Activated CD4-positive, alpha-beta T cell treated with anti-CD3 and anti-CD28 coated beads, Interleukin-2, amount 50 U/mL, for 16 hours (primary cell): ENCODE measurements around the gene CDH4.

ENCODE experiments used
- DNase-seq: peaks from one replicate; pipeline ENCODE4 v3.0.0-alpha.2; 2020

Gene CDH4

GRCh38 chr20:61640131-61640870 is 388.2 kb downstream of the CDH4 start:
- no peak for DNase-seq

GRCh38 chr20:61640871-61641245 is 388.8 kb downstream of the CDH4 start:
- no peak for DNase-seq

- DNase-seq: no peak
These were observed 391.8 kb downstream of the CDH4 start for GRCh38 chr20:61643656-61644377.

- no peak for DNase-seq
These were observed 392.5 kb downstream of the CDH4 start for GRCh38 chr20:61644378-61645076.

- DNase-seq: no peak
These were observed 393.7 kb downstream of the CDH4 start for GRCh38 chr20:61645732-61646131.

- no peak for DNase-seq
These were observed 394.4 kb downstream of the CDH4 start for GRCh38 chr20:61646453-61646852.

GRCh38 chr20:61646986-61647385 is 394.9 kb downstream of the CDH4 start:
- no peak for DNase-seq

DNA sequence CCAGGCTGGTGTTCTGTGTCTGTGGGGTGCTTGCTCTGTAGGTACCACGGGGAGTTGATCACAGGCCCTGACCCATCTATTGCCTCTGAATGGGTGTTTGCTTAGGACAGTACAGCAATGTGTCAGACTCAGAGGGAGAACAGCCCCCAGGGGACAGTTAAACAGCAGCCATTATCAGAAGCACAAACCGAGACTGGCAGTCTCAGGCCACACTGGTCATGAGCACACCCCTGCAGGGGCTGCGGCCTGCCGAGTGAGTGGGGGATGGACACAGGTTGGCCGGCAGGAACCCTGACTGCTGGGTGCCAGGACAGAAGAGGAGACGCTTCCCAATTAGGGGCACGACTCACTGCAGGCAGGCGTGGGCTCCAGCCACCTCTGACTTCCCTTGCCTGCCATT is 395.6 kb downstream of the CDH4 start:
- DNase-seq: no peak

GRCh38 chr20:61649105-61649859 is 397.2 kb downstream of the CDH4 start:
- no peak for DNase-seq

DNA sequence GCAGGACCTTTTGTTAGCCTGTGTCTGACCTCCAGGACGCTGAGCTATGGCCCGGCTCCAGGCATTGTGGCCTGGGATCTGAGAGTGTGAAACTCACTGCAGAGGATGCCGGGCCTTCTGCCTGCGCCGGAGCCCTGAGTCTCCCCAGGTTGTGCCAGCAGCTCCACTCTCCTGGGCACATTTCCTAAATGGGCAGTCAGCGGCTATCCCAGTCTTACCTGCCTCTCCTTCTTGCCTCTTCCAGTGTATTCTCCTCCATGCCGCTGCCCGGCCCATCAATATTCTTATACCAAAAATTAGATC is 397.8 kb downstream of the CDH4 start:
- DNase-seq: no peak

DNA sequence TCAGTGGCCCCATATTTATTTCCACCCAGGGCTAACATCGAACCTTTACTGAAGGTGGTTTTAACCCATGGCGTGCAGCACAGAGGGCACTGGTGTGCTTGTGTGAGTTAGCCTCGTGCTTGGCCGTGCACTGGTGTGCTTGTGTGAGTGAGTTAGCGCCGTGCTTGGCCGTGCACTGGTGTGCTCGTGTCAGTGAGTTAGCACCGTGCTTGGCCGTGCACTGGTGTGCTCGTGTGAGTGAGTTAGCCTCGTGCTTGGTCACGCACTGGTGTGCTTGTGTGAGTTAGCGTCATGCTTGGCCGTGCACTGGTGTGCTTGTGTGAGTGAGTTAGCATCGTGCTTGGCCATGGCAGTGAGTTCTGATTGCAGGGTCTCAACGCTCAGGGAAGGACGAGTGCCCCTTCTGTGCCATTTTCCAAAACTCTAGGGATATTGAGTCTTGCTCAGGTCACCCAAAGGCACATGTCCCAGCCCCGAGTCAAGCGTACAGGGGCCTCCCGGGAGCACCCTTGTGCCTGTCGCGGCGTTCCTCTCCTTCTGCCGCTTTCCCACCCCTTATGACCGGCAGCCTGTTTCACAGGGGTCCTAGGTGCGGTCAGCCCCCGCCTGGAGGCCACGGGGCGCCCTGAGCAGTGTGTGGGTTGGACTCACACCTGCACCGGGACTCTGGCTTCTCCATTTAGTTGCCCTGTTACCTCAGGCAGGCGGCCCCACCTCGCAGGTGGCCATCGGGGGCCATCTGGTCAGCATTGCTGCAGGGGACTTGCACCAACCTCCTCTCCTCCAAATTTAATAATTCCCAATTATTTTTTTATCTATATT is 399.1 kb downstream of the CDH4 start:
- no peak for DNase-seq

- no peak for DNase-seq
These were observed 400.1 kb downstream of the CDH4 start for GRCh38 chr20:61652146-61652545.

DNA sequence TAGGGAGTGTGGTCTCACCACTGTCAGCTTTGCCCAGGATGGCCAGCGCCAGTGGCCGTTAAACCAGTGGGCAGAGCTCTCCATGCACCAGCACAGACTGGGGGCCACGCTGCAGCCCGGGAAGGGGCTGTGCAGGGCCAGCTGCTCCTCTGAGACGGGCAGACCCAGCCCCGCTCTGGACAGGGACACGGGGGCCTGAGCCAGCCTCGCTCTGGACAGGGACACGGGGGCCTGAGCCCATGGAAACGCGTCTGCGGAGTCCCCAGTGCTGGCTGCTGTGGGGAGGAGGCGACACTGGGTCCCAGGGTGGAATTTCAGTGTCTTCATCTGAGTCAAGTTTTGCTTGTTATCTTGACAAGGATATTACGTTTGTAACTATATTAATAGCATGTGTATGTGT is 402.7 kb downstream of the CDH4 start:
- no peak for DNase-seq

DNA sequence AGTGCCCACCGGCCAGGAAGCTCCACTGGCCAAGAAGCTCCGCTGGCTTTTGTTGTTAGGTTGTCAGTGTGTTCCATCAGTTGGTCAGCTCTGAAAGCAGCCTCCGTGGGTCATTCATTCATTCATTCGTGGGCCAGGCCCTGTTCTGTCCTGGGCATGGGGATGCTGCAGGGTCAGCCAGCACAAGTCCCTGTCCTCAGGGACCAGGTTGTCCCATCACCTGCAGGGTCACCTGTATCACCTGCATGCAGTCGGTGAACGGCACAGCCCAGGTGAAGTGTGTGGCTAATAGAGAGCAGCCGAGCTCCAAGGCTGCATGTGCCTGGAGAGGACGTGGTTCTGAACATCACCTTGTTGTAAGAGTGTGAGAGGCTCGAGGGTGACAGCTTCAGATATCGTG is 403.5 kb downstream of the CDH4 start:
- no peak for DNase-seq

DNA sequence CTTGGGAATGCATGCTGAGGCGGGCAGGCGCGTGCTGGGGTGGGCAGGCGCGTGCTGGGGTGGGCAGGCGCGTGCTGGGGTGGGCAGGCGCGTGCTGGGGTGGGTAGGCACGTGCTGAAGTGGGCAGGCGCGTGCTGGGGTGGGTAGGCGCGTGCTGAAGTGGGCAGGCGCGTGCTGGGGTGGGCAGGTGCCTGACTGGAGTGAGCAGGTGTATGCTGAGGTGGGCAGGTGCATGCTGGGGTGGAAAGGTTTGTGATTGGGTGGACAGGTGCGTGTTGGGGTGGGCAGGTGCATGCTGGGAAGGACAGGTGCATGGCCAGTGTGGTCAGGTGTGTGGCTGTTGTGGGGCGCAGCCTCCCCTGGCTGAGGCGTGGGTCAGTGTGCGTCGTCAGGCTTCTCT is 404.1 kb downstream of the CDH4 start:
- DNase-seq: no peak

DNA sequence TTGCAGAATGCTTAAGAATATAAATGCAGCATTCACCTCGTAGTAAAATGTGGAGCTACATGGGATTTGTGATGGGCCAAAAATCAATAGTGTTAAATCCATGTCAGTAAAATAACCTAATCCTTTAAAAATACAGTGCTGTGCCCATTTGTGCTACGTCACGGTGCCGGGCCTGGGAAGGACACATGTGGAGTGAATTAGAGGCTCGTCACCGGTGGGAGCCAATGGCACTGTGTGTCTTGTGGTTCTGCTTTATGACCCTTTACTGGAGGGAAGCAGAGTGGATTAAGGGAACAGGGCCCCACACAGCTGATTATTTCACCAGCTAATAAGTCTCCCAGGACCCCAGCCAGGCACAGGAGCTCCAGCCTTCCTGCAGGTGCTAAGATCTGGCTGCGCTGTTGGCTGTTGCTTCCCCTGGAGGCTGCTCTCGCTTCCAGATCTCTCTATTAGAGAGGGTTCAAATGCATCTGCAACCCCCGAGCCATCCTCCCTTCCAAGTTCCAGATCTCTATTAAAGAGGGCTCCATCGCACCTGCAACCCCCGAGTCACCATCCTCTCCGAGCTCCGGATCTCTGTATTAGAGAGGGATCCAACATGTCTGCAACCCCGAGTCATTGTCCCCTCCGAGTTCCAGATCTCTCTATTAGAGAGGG is 405.8 kb downstream of the CDH4 start:
- DNase-seq: no peak

- DNase-seq: no peak
These were observed 406.5 kb downstream of the CDH4 start for GRCh38 chr20:61658563-61658962.

DNA sequence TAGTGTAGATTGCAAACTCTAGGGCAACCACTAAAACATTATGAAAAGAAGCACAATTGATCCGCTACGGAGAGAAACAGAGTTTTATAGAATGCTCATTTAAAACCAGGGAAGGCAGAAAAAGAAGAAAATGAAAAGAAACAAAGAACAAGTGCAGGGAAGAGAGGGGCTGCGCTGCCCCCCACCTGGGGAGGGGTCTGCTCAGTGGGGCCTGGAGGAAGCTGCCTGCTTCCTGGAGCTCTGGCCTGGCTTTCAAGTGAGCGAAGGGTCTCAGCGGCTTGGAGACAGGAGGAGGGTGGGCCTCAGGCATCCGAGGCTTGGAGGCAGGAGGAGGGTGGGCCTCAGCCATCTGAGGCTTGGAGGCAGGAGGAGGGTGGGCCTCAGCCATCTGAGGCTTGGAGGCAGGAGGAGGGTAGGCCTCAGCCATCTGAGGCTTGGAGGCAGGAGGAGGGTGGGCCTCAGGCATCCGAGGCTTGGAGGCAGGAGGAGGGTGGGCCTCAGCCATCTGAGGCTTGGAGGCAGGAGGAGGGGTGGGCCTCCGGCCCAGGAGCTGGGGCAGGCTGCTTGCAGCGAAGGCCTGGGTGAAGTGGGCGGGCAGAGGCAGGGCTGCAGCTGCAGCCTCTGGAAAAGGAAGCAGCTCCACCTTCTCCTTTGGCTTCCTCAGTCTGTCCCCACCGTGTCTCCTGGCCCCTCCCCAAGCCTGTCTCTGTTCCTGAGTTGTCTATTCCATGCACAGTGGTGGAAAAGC is 407.4 kb downstream of the CDH4 start:
- no peak for DNase-seq

DNA sequence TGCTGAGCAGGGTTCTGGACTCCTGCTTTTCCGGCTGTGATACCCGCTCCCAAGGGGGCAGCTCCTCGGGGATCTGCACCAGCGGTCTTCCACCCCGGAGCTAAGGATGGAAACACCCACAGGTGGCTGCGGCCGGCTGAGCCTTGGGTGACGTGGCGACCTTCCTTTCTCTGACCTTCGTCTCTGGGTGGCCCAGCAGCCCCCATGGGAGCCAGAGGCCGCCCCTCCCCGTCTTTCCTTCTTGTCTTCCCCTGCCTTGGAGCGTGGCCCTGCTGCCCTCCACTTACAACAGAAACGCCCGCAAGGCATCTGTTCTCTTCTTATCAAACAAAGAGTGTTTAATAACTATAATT is 407.9 kb downstream of the CDH4 start:
- DNase-seq: no peak

GRCh38 chr20:61660559-61660958 is 408.5 kb downstream of the CDH4 start:
- no peak for DNase-seq

- DNase-seq: no peak
These were observed 409.0 kb downstream of the CDH4 start for GRCh38 chr20:61661025-61661424.
